ENCODE data around the gene AMH. TPM values are rescaled to one million over a fixed set of nuclear protein-coding genes. Genes with fewer than 3 reads are reported as not detected.
"Not testable (repeated sequence)": the region's sequence is repeated elsewhere in the genome, so short reads cannot be mapped to it uniquely, and the experiment has no call there.

AMH gene
- total RNA-seq, 1 donor from 2014 or later: 1.5 TPM

GRCh38 chr19:2270423-2271233, 21.5 kb downstream of the AMH start:
- DNase-seq: peak; percentile 84

DNA sequence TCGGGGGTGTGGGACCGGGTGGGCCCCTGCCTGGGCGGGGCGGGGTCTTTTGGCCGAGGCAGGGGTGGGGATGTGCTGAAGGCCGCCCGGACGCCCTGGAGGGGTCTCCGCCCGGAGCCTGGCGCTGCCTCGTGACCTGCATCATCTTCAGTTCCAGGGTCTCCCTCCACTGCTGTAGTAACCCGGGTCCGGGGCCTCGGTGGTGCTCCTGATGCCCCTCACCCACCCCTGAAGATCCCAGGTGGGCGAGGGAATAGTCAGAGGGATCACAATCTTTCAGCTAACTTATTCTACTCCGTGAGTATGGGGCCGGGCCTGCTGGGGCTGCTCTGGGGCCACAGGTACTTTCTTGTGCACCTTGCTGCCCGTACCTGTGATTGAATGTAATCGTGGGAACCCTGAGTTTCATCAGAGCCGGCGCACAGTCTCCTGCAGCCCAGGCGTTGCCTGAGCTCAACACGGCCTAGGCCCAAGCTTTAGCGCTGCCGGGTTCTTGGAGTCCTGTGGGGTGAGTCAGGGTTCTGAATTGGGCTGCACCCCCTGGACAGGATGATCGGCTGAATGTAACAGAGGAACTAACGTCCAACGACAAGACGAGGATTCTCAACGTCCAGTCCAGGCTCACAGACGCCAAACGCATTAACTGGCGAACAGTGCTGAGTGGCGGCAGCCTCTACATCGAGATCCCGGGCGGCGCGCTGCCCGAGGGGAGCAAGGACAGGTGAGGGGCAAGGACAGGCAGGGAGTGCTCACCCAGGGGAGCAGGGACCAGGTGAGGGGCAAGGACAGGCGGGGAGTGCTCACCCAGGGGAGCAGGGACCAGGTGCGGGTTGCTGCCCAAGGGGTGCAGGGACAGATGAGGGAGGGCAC, 22.3 kb downstream of the AMH start:
- peak; percentile 36 for DNase-seq

DNA sequence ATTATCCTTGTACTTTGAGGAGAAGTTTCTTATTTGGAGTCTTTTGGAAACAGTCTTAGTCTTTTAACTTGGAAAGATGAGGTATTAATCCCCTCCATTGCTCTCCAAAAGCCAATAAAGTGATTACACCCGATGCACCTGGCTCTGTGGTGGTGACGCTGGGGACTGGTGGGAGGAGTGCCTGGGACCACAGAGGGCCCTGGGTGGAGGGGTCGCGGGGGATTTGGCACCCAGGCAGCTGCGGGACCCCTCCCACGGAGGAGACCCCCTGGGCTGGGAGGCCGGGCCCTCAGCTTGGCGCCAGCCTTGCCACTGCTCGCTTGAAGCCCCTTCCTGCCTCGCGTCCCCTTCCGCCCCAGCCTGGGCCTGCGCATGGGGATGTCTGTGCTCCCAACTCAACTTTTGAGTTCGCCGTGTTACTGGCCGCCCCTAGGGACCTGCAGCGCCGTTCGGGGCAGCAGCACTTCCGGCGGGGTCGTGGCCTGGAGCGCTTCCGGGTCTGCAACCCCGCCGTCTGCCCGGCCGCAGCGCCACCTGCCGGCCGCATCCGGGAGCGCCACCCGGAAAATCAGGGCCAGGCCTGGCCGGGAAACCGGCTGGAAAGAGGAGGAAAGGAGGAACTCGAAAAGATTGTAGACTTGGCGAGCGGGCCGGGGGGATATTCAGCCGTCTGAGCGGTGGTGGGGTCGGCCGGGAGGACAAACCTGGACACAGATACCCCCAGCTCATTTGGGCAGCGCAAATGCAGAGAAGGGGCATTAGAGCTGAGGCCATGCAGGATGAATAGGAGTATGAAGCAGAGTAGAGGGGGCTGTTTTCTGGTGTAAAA, 24.4 kb downstream of the AMH start:
- DNase-seq: peak; percentile 71

- no peak for DNase-seq
Measured at GRCh38 chr19:2274185-2274711, 25.1 kb downstream of the AMH start.

- DNase-seq: peak; percentile 77
Measured at GRCh38 chr19:2274931-2275535, 25.9 kb downstream of the AMH start.

GRCh38 chr19:2275588-2276428, 26.7 kb downstream of the AMH start:
- no peak for DNase-seq

DNA sequence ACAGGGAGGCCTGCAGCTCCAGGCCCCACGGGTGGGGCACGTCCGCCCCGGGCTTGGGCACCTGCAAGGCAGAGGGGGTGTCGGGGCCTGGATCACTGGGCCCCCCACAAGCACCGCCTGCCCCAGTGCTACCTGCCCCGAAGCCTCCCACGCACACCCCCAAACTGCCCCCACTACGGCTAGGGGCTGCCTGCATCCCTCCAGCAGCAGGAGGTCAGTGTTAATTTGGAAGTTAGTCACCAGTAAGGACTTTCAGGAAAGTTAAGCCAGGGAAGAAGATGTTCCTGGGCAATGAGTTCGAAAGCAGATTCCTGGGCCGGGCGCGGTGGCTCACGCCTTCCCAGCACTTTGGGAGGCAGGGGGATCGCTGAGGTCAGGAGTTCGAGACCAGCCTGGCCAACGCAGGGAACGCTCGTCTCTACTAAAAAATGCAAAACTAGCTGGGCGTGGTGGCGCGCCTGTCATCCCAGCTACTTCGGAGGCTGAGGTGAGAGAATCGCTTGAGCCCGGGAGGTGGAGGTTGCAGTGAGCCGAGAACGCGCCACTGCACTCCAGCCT, 27.4 kb downstream of the AMH start:
- DNase-seq: no peak

- DNase-seq: no peak
Measured at GRCh38 chr19:2277138-2277537, 28.0 kb downstream of the AMH start.

GRCh38 chr19:2278459-2279158, 29.5 kb downstream of the AMH start:
- no peak for DNase-seq

DNA sequence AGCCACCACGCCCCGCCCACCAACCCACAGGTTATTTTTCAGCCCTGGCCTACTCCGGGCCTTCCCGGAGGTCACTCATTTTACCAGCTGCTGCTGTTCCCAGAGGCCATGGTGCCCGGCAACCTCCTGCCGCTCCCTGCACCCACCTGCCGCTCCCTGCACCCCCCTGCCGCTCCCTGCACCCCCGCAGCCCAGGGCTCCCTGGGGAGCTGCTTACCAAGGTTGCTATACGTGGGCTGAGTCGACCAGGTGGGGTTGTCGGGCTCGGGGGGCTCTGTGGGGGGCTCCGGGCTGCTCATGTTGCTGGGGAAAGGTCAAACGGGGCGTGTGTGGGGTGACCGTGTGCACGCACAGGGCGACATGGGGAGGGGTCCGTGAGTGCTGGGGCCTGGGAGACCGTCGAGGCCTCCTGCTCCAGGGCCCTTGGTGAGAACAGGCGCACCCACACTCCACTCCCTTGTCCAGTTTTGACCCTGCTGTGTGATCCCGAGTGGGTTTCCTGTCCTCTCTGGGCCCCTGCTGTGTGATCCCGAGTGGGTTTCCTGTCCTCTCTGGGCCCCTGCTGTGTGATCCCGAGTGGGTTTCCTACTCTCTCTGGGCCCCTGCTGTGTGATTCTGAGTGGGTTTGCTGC, 31.6 kb downstream of the AMH start:
- DNase-seq: no peak

- DNase-seq: not testable (repeated sequence)
Measured at GRCh38 chr19:2281265-2282061, 32.3 kb downstream of the AMH start.

GRCh38 chr19:2282062-2282861, 33.1 kb downstream of the AMH start, which contains the start of gene PEAK3:
Gene PEAK3, minus strand, starts transcription at chr19:2282175. Its CDS starts 1,244 bp downstream, at chr19:2280931.
- DNase-seq: peak; percentile 29

GRCh38 chr19:2282862-2283237, 33.7 kb downstream of the AMH start:
- DNase-seq: no peak

- DNase-seq: no peak
Measured at GRCh38 chr19:2283835-2284507, 34.8 kb downstream of the AMH start.

DNA sequence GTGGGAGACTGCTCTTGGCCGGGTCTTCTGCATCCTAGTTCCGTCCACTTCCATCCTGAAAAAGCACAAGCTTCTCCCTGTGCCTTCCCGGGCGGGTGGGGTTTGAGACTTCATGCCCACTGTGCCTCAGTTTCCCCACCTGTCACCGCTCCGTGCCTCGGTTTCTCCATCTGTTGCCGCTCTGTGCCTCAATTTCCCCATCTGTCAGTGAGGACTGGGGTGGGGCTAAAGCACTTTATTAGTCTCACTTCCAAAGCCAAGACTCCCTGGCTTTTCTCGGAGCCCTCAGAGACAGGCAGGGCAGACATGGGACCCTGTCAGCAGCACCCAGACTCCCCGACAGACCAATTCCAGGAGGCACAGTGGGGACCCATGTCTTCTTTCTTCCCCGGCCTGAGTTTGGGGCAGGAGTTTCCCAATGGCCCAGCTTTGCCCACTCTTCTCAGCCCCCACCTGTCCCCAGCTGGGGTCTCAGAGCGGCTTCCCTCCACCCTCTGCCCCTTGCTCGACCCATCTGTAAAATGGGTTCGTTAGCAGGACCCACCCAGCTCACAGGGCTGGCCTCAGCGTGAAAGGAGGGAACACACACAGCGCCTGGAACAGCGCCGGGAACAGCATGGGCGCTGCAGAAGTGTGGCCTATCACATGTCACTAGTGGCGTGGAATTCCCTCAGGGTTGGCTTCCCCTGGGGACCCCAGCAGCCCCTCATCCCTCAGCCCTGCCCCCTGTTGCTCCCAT, 37.4 kb downstream of the AMH start:
- DNase-seq: no peak

- DNase-seq: no peak
Measured at GRCh38 chr19:2287585-2288337, 38.6 kb downstream of the AMH start.
